22Rv1 (cell line): ENCODE results near the gene TMED10.

Source experiments
- ZFX ChIP-seq: fragments of 450-650 bp; IDR thresholded peaks from 2 replicates; pipeline ENCODE4 v1.6.1; 2017; ENCODE audit warnings: antibody characterized with exemption, borderline replicate concordance
- TF ChIP-seq, protein P1 (sequence below): fragments of 450-650 bp; IDR thresholded peaks from 2 replicates; pipeline ENCODE4 v1.5.1; 2017; ENCODE audit warnings: mild to moderate bottlenecking

DNA sequence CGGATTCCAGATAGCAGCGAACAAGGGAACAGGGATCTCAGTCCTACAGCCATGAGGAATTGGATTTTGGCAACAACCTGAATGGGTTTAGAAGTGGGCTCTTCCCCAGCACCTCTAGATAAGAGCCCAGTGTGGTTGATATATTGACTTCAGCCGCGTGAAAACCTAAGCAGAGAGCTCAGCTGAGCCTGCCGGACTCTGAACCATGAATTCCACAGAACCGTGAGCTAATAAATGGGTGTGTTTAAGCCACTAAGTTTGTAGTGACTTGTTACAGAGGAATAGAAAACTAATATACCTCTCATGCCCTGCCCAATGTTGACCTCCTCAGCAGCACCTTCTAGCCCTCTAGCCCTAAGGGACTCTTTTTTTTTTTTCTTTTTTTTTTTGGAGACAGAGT, 32.4 kb upstream of the TMED10 start:
- TF ChIP-seq, protein P1, sequence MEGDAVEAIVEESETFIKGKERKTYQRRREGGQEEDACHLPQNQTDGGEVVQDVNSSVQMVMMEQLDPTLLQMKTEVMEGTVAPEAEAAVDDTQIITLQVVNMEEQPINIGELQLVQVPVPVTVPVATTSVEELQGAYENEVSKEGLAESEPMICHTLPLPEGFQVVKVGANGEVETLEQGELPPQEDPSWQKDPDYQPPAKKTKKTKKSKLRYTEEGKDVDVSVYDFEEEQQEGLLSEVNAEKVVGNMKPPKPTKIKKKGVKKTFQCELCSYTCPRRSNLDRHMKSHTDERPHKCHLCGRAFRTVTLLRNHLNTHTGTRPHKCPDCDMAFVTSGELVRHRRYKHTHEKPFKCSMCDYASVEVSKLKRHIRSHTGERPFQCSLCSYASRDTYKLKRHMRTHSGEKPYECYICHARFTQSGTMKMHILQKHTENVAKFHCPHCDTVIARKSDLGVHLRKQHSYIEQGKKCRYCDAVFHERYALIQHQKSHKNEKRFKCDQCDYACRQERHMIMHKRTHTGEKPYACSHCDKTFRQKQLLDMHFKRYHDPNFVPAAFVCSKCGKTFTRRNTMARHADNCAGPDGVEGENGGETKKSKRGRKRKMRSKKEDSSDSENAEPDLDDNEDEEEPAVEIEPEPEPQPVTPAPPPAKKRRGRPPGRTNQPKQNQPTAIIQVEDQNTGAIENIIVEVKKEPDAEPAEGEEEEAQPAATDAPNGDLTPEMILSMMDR: no peak
- no peak for TF ChIP-seq ZFX
